LNCaP clone FGC (cell line): Measurements from ENCODE around the gene GALNT1.

Experiments
- DNase-seq: peaks from one replicate; pipeline ENCODE4 v3.0.0-alpha.2; 2011; ENCODE audit warnings: low read depth
- H3K4me3 ChIP-seq: 2 replicates; pipeline ENCODE4 v1.5.1; 2011; ENCODE audit warnings: mild to moderate bottlenecking, low read depth, low read length, control low read depth
- TF ChIP-seq, protein P1 (sequence below): IDR thresholded peaks from 2 replicates; pipeline ENCODE4 v1.5.1; 2012; ENCODE audit warnings: mild to moderate bottlenecking; ENCODE audit not compliant: control insufficient read depth, insufficient read depth; ENCODE audit errors: extremely low read depth

GALNT1 gene

DNA sequence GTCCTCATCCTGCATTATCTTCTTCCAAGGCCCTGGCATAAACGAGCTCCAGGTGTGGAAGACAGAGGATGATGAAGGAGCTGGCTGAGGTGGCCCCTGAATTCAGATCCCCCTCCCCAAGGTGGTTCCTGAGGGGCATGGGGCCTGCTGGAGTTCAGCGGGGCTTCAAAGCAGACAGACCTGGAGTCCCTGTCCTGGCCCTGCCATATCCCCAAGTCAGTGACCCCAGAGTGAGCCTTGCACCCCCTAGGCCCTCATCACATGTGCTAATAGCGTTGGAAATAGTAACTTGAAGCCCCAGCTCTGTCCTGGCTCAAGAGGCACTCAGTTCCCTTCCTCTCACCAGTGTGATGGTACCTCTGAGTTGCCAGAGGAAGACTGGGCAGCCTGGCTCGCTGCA lies 172.9 kb downstream of the GALNT1 start:
- TF ChIP-seq, protein P1, sequence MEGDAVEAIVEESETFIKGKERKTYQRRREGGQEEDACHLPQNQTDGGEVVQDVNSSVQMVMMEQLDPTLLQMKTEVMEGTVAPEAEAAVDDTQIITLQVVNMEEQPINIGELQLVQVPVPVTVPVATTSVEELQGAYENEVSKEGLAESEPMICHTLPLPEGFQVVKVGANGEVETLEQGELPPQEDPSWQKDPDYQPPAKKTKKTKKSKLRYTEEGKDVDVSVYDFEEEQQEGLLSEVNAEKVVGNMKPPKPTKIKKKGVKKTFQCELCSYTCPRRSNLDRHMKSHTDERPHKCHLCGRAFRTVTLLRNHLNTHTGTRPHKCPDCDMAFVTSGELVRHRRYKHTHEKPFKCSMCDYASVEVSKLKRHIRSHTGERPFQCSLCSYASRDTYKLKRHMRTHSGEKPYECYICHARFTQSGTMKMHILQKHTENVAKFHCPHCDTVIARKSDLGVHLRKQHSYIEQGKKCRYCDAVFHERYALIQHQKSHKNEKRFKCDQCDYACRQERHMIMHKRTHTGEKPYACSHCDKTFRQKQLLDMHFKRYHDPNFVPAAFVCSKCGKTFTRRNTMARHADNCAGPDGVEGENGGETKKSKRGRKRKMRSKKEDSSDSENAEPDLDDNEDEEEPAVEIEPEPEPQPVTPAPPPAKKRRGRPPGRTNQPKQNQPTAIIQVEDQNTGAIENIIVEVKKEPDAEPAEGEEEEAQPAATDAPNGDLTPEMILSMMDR: no peak
- DNase-seq: no peak
- H3K4me3 ChIP-seq: no peak overlapping the region

DNA sequence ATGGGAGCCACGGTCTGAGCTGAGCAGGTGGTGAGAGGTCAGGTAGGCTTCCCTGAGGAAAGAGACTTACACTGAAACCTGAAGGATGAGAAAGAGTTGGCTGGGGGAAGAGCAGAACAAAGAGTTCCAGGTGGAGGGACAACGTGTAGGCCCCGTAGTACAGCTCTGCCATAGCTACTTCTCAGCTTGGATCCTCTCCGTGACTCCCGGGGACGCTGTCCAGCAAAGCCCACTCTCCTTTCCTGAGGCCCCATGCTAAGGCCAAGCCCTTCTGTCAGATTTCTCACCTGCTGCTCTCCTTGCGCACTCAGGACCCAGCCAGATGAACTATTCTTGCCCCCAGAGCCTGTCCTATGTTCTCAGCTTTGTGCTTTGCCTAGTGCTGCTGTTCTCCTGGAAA lies 173.8 kb downstream of the GALNT1 start:
- no peak overlapping the region for H3K4me3 ChIP-seq

DNA sequence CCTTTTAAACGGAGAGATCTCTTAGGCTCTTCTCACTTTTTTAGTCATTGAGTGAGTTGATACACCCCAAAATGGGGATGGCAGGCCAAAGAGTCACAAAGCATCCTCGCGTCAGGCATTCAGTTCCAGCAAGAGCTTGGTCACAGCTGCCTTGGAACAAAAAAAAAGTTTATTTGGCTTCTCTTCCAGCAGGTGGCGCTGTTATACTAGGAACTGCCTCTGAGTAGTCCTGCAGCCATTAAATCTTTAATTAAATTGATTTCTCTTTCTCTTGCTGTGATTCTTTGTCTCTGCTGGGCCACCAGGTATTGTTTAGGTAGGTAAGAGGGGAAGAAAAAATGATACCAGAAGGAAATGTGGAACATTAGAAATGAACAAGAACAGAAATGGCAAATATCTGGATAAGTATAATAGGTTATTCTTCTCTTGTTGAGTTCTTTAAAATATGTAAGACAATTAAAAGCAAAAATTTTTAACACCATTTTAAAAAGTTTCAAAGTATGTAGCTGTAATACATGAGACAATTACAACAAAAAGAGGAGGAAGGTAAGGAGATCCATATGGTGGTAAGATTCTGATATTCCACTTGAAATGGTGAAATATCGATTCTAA lies 175.1 kb downstream of the GALNT1 start:
- H3K4me3 ChIP-seq: no peak overlapping the region
- TF ChIP-seq, protein P1: peak; percentile 70
- DNase-seq: peak; percentile 37

More for the DNA sequence above, 173.8 kb downstream of the GALNT1 start:
- TF ChIP-seq, protein P1: no peak
- DNase-seq: no peak
